ENCODE measurements around the gene CAD.

- TF ChIP-seq ZBTB7A (IDR thresholded peaks at IDR 0.05; ENCODE audit: borderline replicate concordance, control insufficient read depth, low read depth, low read length) (no peak), CTCF (IDR thresholded peaks at IDR 0.05 in 2 of 3, conservative IDR thresholded peaks at IDR 0.05 in 1 of 3; ENCODE audit: insufficient read depth in 2 of 3, low read depth in 1 of 3, low read length in 3 of 3) (no peak), SMAD1 (IDR thresholded peaks at IDR 0.05; ENCODE audit: low read depth, low read length, partially characterized antibody) (no peak), GTF2F1 (IDR thresholded peaks at IDR 0.05; ENCODE audit: low read depth, low read length) (no peak), SPI1 (IDR thresholded peaks at IDR 0.05; ENCODE audit: borderline replicate concordance, low read depth, low read length) (no peak), CXXC5 (CRISPR knock-in tag; IDR thresholded peaks at IDR 0.05) (no peak), U2AF2 (optimal IDR thresholded peaks at IDR 0.05; ENCODE audit: low read depth, low read length) (no peak), SIN3A (IDR thresholded peaks at IDR 0.05; ENCODE audit: borderline replicate concordance in 2 of 2, control insufficient read depth in 1 of 2, low read depth in 2 of 2, low read length in 2 of 2) (no peak), ZNF398 (CRISPR knock-in tag; IDR thresholded peaks at IDR 0.05) (no peak)
These were observed 67.8 kb downstream of the CAD start for GRCh38 chr2:27284996-27285395.
